MM.1S (cell line): ENCODE results near the gene C13orf46.

Experiments
- DNase-seq: peaks from one replicate; pipeline ENCODE4 v3.0.0-alpha.2; 2015
- H2AFZ ChIP-seq: fragments of 300-600 bp; sonication (generic); 2 replicates; pipeline ENCODE4 v1.6.0; 2016; ENCODE audit warnings: antibody characterized with exemption, low read length
- H3F3A ChIP-seq: fragments of 300-600 bp; sonication (generic); 2 replicates; pipeline ENCODE4 v1.6.1; 2016; ENCODE audit warnings: mild to moderate bottlenecking, antibody characterized with exemption, low read length, moderate library complexity, mixed read lengths; ENCODE audit not compliant: insufficient read depth
- H3K27ac ChIP-seq: fragments of 300-600 bp; sonication (generic); 2 replicates; pipeline ENCODE4 v1.5.1; 2016; ENCODE audit warnings: mild to moderate bottlenecking, low read length
- H3K27me3 ChIP-seq: fragments of 300-600 bp; sonication (generic); replicated peaks from 2 replicates; pipeline ENCODE4 v1.6.0; 2016; ENCODE audit warnings: low read length; ENCODE audit not compliant: insufficient read depth
- H3K36me3 ChIP-seq: fragments of 300-600 bp; sonication (generic); replicated peaks from 2 replicates; pipeline ENCODE4 v1.6.1; 2016; ENCODE audit warnings: mild to moderate bottlenecking, low read length, mixed read lengths; ENCODE audit not compliant: insufficient read depth
- H3K4me1 ChIP-seq: fragments of 300-600 bp; sonication (generic); 2 replicates; pipeline ENCODE4 v1.6.1; 2016; ENCODE audit warnings: low read length, mixed read lengths
- H3K4me2 ChIP-seq: fragments of 300-600 bp; sonication (generic); 2 replicates; pipeline ENCODE4 v1.6.0; 2016; ENCODE audit warnings: low read depth, low read length
- H3K4me3 ChIP-seq: fragments of 300-600 bp; sonication (generic); 2 replicates; pipeline ENCODE4 v1.5.1; 2016; ENCODE audit warnings: low read length, mixed read lengths
- H3K79me2 ChIP-seq: fragments of 300-600 bp; sonication (generic); 2 replicates; pipeline ENCODE4 v1.6.1; 2016; ENCODE audit warnings: mixed run types, low read length, mixed read lengths
- H3K9ac ChIP-seq: fragments of 300-600 bp; sonication (generic); 2 replicates; pipeline ENCODE4 v1.6.1; 2016; ENCODE audit warnings: low read length, mixed read lengths
- H3K9me2 ChIP-seq: fragments of 300-600 bp; sonication (generic); replicated peaks from 2 replicates; pipeline ENCODE4 v1.6.1; 2016; ENCODE audit warnings: mild to moderate bottlenecking, low read length, mixed read lengths; ENCODE audit not compliant: insufficient read depth
- H3K9me3 ChIP-seq: fragments of 300-600 bp; sonication (generic); replicated peaks from 2 replicates; pipeline ENCODE4 v1.6.1; 2016; ENCODE audit warnings: mild to moderate bottlenecking, low read length, mixed read lengths; ENCODE audit not compliant: insufficient read depth
- H4K20me1 ChIP-seq: fragments of 300-600 bp; sonication (generic); 2 replicates; pipeline ENCODE4 v1.6.1; 2016; ENCODE audit warnings: mild to moderate bottlenecking, low read length, moderate library complexity, mixed read lengths; ENCODE audit not compliant: insufficient read depth
- CTCF ChIP-seq: fragments of 300-600 bp; sonication (generic); IDR thresholded peaks from 2 replicates; pipeline ENCODE4 v1.5.1; 2016; ENCODE audit warnings: antibody characterized with exemption, low read length, mixed read lengths
- EZH2 ChIP-seq: fragments of 300-600 bp; sonication (generic); optimal IDR thresholded peaks from 2 replicates; pipeline ENCODE3; 2017; ENCODE audit warnings: low read depth, mild to moderate bottlenecking, antibody characterized with exemption, low read length, mixed read lengths
- EZH2phosphoT487 ChIP-seq: fragments of 300-600 bp; sonication (generic); IDR thresholded peaks from 2 replicates; pipeline ENCODE4 v1.6.1; 2018; ENCODE audit warnings: antibody characterized with exemption, low read length

C13orf46 gene

GRCh38 chr13:113917096-113917495, 56.8 kb downstream of the C13orf46 start:
- Histone ChIP-seq H4K20me1 (no peaks in the 10 kb centered on the region), H3K4me1 (peaks cover 11% of the 10 kb centered on the region), H3K4me2 (no peak overlapping the region), H3K27me3 (no peaks in the 10 kb centered on the region), H3K4me3 (no peak overlapping the region), H3K27ac (no peak overlapping the region), H3K79me2 (no peaks in the 10 kb centered on the region), H3F3A (0 out of 2 replicates have a peak, but pooled peaks cover 5% of the 10 kb centered on the region), H3K9ac (no peak overlapping the region), H3K9me3 (no peaks in the 10 kb centered on the region), H3K9me2 (no peaks in the 10 kb centered on the region), H3K36me3 (no peaks in the 10 kb centered on the region), H2AFZ (no peak overlapping the region)
- no peak for TF ChIP-seq EZH2phosphoT487
- TF ChIP-seq CTCF, result no peak
- TF ChIP-seq EZH2, result no peak
- DNase-seq, result no peak

GRCh38 chr13:113916330-113916815, 57.5 kb downstream of the C13orf46 start:
- H3K9me3 ChIP-seq, result no peaks in the 10 kb centered on the region
- H2AFZ ChIP-seq, result no peak overlapping the region
- no peak for DNase-seq
- H3K27me3 ChIP-seq, result no peaks in the 10 kb centered on the region
- H3K4me2 ChIP-seq, result no peak overlapping the region
- no peak overlapping the region for H3K9ac ChIP-seq
- H3K4me1 ChIP-seq, result peaks cover 14% of the 10 kb centered on the region
- H3K36me3 ChIP-seq, result no peaks in the 10 kb centered on the region
- H3K4me3 ChIP-seq, result no peak overlapping the region
- H4K20me1 ChIP-seq, result no peaks in the 10 kb centered on the region
- H3K9me2 ChIP-seq, result no peaks in the 10 kb centered on the region
- H3K79me2 ChIP-seq, result no peaks in the 10 kb centered on the region
- TF ChIP-seq EZH2phosphoT487, result no peak
- TF ChIP-seq CTCF, result no peak
- no peak for TF ChIP-seq EZH2
- H3F3A ChIP-seq, result 0 out of 2 replicates have a peak, but pooled peaks cover 5% of the 10 kb centered on the region
- no peak overlapping the region for H3K27ac ChIP-seq

- Histone ChIP-seq H3K27ac (no peak overlapping the region), H3K4me3 (no peak overlapping the region)
These were observed 58.0 kb downstream of the C13orf46 start for GRCh38 chr13:113915786-113916329.

More at GRCh38 chr13:113915786-113916329, 58.0 kb downstream of the C13orf46 start:
- Histone ChIP-seq H3K79me2 (no peaks in the 10 kb centered on the region), H3K4me2 (no peak overlapping the region), H3K9me2 (no peaks in the 10 kb centered on the region), H2AFZ (no peak overlapping the region), H4K20me1 (no peaks in the 10 kb centered on the region), H3K27me3 (no peaks in the 10 kb centered on the region), H3K9me3 (no peaks in the 10 kb centered on the region), H3K9ac (no peak overlapping the region), H3K4me1 (peaks cover 14% of the 10 kb centered on the region), H3K36me3 (no peaks in the 10 kb centered on the region), H3F3A (0 out of 2 replicates have a peak, but pooled peaks cover 5% of the 10 kb centered on the region)
- no peak for TF ChIP-seq CTCF
- TF ChIP-seq EZH2, result no peak
- TF ChIP-seq EZH2phosphoT487, result no peak
- DNase-seq, result no peak
